ENCODE measurements around the gene NUP214. TPM values are rescaled to one million over a fixed set of nuclear protein-coding genes. Genes with fewer than 3 reads are reported as not detected.

The NUP214 gene
- total RNA-seq, 1 experiment from 2014 or later = 64.2 TPM

GRCh38 chr9:131263701-131264100 lies 138.3 kb downstream of the NUP214 start:
- BruUV-seq (replicated peaks) = no TSS peak

GRCh38 chr9:131264231-131264630 lies 138.8 kb downstream of the NUP214 start:
- no peak for DNase-seq (ENCODE audit: low spot score)
- CTCF ChIA-PET = no interaction called here
- intact Hi-C loops (cut with micrococcal nuclease; ENCODE audit: unreplicated experiment) = no loop called here

More at GRCh38 chr9:131263701-131264100, 138.3 kb downstream of the NUP214 start:
- intact Hi-C loops (cut with micrococcal nuclease; ENCODE audit: unreplicated experiment) = no loop called here
- ChIA-PET CTCF (no interaction called here), POLR2A (ENCODE audit: low non-redundant PET) (no interaction called here)
- Histone ChIP-seq H3K4me1 (ENCODE audit: insufficient read depth, low read length, poor library complexity, severe bottlenecking) (no peaks in the 10 kb centered on the region), H3K36me3 (ENCODE audit: insufficient read depth, low read length, poor library complexity, severe bottlenecking) (no peaks in the 10 kb centered on the region), H3K4me3 (ENCODE audit: low read depth, low read length, poor library complexity, severe bottlenecking) (no peak overlapping the region), H3K27me3 (replicated peaks; ENCODE audit: insufficient read depth, low read depth, low read length, poor library complexity) (no peaks in the 10 kb centered on the region), H3K9me3 (ENCODE audit: low read depth, low read length, poor library complexity, severe bottlenecking) (no peaks in the 10 kb centered on the region), H3K27ac (ENCODE audit: low read depth, low read length, poor library complexity, severe bottlenecking) (no peak overlapping the region)
- DNase-seq (ENCODE audit: low spot score) = no peak
- TF ChIP-seq, protein P1, sequence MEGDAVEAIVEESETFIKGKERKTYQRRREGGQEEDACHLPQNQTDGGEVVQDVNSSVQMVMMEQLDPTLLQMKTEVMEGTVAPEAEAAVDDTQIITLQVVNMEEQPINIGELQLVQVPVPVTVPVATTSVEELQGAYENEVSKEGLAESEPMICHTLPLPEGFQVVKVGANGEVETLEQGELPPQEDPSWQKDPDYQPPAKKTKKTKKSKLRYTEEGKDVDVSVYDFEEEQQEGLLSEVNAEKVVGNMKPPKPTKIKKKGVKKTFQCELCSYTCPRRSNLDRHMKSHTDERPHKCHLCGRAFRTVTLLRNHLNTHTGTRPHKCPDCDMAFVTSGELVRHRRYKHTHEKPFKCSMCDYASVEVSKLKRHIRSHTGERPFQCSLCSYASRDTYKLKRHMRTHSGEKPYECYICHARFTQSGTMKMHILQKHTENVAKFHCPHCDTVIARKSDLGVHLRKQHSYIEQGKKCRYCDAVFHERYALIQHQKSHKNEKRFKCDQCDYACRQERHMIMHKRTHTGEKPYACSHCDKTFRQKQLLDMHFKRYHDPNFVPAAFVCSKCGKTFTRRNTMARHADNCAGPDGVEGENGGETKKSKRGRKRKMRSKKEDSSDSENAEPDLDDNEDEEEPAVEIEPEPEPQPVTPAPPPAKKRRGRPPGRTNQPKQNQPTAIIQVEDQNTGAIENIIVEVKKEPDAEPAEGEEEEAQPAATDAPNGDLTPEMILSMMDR (conservative IDR thresholded peaks at IDR 0.05; ENCODE audit: low read depth, low read length) = no peak
- TF ChIP-seq EZH2 (IDR thresholded peaks at IDR 0.05; ENCODE audit: borderline replicate concordance, low read depth, low read length, poor library complexity, severe bottlenecking) = no peak

DNA sequence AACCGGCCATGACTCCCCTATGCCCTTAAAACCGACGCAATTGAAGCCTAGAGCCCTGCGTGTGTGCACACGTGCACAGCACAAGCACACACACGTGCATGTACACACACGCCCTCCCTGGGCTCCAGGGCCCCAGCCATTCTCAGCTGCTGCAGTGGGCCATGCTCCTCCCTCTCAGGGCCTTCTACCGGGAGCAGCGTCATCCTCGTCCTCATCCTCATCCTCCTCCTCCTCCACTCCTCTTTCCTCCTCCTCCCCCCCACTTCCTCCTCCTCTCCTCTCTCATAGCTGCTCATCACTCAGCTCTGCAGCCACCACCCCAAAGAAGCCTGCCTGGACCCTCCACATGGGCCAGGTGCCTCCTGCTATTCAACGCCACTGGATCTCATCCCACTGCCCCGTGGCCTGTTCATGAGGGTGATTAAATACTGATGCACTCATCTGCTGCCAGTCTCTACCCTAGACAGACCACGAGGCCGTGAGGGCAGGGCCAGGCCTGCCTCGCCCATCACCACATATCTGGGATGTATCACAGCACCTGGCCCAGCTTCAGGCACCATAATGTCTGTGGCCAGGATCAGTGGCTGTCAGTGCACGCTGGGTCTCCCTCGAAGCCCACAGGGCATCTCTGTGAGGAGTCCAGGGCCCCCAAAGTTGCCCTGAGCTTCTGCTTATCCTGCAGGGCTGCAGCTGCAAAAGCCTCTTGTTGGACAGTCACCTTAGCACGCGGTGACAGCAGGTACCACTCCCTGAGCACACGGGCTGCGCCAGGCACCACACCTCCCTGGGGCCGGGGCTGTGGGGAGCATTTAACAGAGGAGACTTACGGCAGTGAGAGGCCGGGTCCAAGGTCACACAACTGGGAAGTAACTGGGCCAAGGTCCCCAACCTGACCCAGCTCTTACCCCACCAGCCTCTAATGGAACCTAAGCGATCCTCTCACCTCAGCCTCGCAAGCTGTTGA lies 141.2 kb downstream of the NUP214 start:
- H3K9me3 ChIP-seq (ENCODE audit: low read depth, low read length, poor library complexity, severe bottlenecking) = no peaks in the 10 kb centered on the region
- TF ChIP-seq, protein P1 (conservative IDR thresholded peaks at IDR 0.05; ENCODE audit: low read depth, low read length) = no peak
- TF ChIP-seq EZH2 (IDR thresholded peaks at IDR 0.05; ENCODE audit: borderline replicate concordance, low read depth, low read length, poor library complexity, severe bottlenecking) = no peak
- no peaks in the 10 kb centered on the region for H3K27me3 ChIP-seq (replicated peaks; ENCODE audit: insufficient read depth, low read depth, low read length, poor library complexity)
- H3K4me3 ChIP-seq (ENCODE audit: low read depth, low read length, poor library complexity, severe bottlenecking) = no peak overlapping the region
- CTCF ChIA-PET = no interaction called here
- DNase-seq (ENCODE audit: low spot score) = no peak
- no peaks in the 10 kb centered on the region for H3K36me3 ChIP-seq (ENCODE audit: insufficient read depth, low read length, poor library complexity, severe bottlenecking)
- intact Hi-C loops (cut with micrococcal nuclease; ENCODE audit: unreplicated experiment) = no loop called here
- H3K27ac ChIP-seq (ENCODE audit: low read depth, low read length, poor library complexity, severe bottlenecking) = no peak overlapping the region
- BruUV-seq (replicated peaks) = no TSS peak
- POLR2A ChIA-PET (ENCODE audit: low non-redundant PET) = no interaction called here
- H3K4me1 ChIP-seq (ENCODE audit: insufficient read depth, low read length, poor library complexity, severe bottlenecking) = no peaks in the 10 kb centered on the region

More at GRCh38 chr9:131264231-131264630, 138.8 kb downstream of the NUP214 start:
- POLR2A ChIA-PET (ENCODE audit: low non-redundant PET) = no interaction called here
- H3K27me3 ChIP-seq (replicated peaks; ENCODE audit: insufficient read depth, low read depth, low read length, poor library complexity) = no peaks in the 10 kb centered on the region
- no peaks in the 10 kb centered on the region for H3K4me1 ChIP-seq (ENCODE audit: insufficient read depth, low read length, poor library complexity, severe bottlenecking)
- H3K4me3 ChIP-seq (ENCODE audit: low read depth, low read length, poor library complexity, severe bottlenecking) = no peak overlapping the region
- TF ChIP-seq EZH2 (IDR thresholded peaks at IDR 0.05; ENCODE audit: borderline replicate concordance, low read depth, low read length, poor library complexity, severe bottlenecking) = no peak
- TF ChIP-seq, protein P1 (conservative IDR thresholded peaks at IDR 0.05; ENCODE audit: low read depth, low read length) = no peak
- no TSS peak for BruUV-seq (replicated peaks)
- no peak overlapping the region for H3K27ac ChIP-seq (ENCODE audit: low read depth, low read length, poor library complexity, severe bottlenecking)
- H3K9me3 ChIP-seq (ENCODE audit: low read depth, low read length, poor library complexity, severe bottlenecking) = no peaks in the 10 kb centered on the region
- no peaks in the 10 kb centered on the region for H3K36me3 ChIP-seq (ENCODE audit: insufficient read depth, low read length, poor library complexity, severe bottlenecking)
